HG02678 (cell line): ENCODE results near the gene ANGPT4.

Experiments used
- ATAC-seq: cut with Tn5 transposase; IDR thresholded peaks from one replicate; pipeline ENCODE4 v1.9.1; 2021; ENCODE audit warnings: mild to moderate bottlenecking, moderate library complexity; ENCODE audit not compliant: unreplicated experiment

ANGPT4 gene

DNA sequence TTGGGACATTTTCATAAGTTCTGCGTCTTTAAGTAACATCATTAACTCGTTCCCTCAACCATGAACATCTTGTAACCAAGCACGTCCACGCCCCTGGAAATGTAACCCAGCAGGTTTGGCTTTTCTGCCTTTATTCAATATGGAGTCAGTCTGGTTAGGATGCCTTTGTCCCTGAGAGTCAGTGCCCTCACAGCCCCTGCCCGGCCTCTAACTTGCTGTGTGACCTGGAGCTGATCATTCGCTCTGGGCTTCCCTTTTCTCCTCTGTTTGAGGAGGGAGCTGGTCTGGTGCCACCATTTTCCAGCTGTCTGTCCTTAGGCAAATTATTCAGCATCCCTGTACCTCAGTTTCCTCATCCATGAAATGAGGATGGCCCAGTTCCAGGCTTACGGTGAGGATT lies 26.5 kb upstream of the ANGPT4 start:
- no peak for ATAC-seq

DNA sequence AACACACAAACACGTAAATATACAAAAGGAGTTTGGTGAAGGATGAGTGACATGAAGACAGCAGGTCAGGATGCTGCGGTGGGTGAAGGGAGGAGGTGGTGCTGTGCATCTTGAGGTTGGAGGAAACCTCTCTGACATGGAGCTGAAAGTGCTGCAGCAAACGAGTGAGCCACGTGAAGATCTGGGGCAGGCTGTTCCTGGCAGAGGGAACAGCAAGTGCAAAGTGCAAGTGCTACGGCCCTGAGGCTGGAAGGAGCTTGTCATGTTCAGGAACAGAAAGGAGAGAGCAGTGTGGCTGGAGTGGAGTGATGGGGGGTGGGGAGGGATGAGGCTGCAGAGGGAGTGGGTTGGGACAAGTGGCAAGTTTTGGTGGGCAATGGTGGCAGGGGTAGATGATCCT lies 24.8 kb upstream of the ANGPT4 start:
- no peak for ATAC-seq

DNA sequence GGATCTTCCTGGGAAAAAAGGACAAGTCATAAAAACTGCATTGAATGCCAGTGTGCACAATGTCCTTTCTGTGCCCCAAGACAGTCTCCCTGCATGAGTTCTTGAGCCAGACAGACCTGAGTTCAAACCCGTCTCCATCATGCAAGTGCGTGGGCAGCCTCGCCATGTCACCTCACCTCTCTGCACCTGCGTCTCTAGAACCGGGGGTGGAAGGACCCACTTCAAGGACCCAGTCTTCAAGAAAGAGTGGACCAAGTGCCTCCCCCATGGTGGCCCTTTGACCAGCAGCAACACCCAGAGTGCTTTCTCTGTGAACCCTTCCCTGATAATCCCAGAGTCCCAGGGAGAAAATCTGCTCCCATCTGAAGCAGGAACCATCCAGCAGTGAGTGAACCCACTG lies 23.5 kb upstream of the ANGPT4 start:
- no peak for ATAC-seq

DNA sequence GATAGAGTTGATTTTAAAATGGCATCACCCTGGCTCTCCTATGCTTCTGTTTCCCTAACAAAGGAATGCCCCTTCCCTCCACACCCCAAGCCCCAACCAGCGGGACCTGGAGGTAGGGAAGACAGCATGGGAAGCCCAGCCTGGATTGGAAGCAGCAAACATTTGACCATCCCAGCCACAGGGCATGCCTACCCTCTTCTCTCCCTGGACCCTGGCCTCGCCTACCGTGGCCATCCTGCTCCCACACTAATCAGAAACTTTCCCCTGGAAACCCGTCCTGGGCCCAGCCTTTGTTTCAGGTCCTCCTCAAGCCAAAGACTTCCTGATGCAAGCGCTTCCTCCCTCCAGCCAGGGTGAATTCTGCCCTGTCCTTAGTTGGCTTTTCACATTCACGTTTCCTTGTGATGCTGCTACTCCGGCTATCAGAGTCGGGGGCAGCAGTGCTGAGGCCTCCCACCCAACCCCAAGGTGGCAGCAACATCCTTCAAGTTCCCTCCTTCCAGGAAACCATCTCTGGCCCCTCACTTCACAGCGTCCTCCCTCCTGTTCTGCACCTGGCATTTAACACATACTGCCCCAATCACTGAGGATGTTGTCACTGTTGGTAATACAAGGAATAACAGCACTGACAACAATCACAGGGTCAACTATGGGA lies 18.2 kb upstream of the ANGPT4 start:
- ATAC-seq = no peak

GRCh38 chr20:933029-933428 lies 16.9 kb upstream of the ANGPT4 start:
- ATAC-seq = no peak

DNA sequence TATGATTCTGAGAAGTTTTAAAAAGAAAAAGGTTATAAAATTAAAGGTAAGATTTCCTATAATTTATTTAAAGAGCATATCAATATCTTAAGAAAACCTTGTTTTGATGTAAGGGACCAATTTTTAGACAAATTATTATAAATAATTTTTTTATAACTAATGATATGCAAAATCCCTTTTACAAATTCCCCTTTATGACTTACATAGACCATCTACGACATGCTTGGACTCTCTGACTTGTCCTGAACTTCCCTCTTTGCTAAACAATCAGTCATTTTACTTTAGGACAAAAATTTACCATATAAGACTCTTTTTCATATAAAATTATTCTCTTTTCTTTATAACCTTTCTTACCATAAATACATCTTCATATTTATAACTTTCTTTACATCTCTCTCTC lies 15.3 kb upstream of the ANGPT4 start:
- ATAC-seq = no peak

DNA sequence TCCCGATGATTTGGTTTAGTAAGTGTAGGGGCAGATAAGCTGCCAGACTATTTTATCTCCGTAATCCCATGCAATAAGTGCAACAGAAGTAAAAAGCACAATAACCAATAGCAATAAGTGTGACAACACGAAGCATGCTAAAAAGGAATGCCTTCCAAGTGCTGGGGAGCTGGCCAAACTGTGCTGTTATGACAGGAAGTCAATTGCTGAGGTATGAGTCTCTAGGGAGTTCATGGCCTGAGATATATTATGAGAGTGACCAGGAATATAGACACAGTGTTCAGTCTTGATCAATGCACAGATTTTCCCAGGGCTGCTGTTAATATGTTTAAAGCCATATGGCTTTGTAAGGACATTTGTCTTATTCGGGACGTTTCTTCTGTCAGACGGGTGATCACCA lies 10.5 kb upstream of the ANGPT4 start:
- no peak for ATAC-seq

- ATAC-seq = no peak
Observed at GRCh38 chr20:925516-925915, 9.4 kb upstream of the ANGPT4 start.

GRCh38 chr20:924639-925038 lies 8.5 kb upstream of the ANGPT4 start:
- ATAC-seq = no peak

DNA sequence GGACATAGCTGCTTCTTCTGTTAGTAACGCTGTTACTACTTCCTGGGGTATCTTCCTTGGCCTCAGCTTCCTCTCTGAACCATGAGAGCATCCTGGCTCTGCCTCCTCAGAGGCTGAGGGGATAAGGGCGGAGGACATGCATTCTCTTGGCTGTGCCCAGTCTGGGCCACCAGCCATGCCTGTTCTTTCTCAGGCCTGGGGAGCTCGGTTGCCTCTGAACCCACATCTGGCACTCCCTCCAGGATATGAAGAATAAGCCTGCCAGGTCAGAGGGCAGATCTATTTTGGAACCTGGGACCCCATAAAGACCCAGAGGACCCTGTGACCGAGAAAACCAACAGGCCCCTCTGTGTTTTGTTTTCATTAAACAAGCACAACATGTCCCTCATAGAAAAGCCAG lies 6.6 kb upstream of the ANGPT4 start:
- ATAC-seq = no peak

DNA sequence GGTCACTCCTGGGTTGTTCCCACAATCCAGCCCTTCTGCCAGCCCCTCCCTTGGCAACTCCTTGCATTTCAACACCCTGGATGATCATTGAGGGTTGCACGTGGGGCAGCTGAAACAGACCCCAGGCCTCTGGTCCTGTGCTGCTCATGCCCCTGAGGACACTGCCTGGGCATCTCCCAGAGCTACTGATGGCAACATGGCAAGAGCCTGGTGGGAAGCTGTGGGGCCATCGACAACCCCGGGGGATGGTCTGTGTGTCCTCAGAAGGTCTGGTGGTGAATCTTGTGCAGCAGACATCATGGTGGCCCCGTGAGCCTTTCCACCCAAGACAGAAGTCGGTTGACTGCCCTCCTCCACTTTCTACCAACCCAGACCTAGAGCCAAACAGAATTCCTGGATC lies 4.9 kb upstream of the ANGPT4 start:
- ATAC-seq = no peak

DNA sequence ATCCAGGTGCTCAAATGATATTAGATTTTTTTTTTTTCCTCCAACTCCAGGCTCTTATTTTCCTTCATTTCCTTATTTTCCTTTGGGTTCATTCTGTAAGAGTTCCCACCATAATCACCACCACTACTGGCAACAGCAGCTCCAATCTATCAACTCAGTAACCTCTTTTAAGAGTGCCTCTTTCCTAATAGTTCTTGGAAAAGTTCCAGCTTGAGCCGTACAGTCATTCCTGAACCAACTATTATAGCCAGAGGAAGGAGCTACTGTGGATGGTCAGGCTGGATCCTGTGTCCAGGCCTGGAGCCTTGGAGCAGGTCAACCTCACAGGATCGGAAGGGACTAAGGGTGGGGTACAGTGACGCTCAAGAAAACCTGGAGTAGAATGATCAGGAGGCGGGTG lies 4.2 kb upstream of the ANGPT4 start:
- no peak for ATAC-seq

GRCh38 chr20:919491-919916 lies 3.4 kb upstream of the ANGPT4 start:
- ATAC-seq = no peak

DNA sequence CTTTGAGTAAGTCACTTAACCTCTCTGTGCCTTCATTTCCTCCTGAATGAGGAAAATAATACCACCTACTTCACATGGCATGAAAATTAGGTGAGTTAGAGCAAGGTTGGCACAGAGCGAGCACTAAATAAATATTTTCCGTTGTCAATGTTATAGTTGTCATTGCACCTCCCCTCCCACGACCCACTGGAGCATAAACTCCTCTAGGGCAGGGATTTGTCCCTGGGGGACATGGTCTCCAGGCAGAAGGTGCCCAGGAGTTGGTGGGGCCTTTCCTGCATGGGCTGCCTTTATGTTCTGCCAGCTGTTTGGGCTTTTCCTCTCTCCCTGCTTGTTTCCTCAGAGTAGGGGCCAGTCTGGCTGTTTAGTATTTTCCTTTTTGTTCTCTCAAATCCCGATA lies 1.3 kb upstream of the ANGPT4 start:
- no peak for ATAC-seq

DNA sequence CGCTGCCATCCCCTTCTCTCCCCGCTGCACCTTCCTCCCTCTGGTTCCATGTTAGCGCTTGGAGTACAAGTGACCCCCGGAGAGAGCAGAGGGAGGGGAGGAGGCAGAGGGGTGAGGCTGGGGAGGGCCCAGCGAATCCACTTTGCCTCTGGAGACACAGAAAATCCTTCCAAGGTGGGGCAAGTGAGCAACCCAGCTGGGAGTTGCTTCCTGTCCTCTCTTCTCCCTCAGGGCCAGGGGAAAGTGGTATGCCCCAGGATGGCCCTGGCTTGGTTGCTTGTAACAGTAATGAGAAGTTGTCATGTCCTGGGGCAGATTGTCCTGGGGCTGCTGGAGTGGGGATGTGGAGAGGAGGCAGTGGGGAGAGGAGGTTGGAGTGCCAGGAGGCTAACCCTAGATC lies 691 bp upstream of the ANGPT4 start:
- ATAC-seq = no peak

- ATAC-seq = no peak
Observed at GRCh38 chr20:914727-915498, 1.2 kb downstream of the ANGPT4 start.

- no peak for ATAC-seq
Observed at GRCh38 chr20:913306-913849, 2.8 kb downstream of the ANGPT4 start.

GRCh38 chr20:911882-912600 lies 4.1 kb downstream of the ANGPT4 start:
- ATAC-seq = no peak

DNA sequence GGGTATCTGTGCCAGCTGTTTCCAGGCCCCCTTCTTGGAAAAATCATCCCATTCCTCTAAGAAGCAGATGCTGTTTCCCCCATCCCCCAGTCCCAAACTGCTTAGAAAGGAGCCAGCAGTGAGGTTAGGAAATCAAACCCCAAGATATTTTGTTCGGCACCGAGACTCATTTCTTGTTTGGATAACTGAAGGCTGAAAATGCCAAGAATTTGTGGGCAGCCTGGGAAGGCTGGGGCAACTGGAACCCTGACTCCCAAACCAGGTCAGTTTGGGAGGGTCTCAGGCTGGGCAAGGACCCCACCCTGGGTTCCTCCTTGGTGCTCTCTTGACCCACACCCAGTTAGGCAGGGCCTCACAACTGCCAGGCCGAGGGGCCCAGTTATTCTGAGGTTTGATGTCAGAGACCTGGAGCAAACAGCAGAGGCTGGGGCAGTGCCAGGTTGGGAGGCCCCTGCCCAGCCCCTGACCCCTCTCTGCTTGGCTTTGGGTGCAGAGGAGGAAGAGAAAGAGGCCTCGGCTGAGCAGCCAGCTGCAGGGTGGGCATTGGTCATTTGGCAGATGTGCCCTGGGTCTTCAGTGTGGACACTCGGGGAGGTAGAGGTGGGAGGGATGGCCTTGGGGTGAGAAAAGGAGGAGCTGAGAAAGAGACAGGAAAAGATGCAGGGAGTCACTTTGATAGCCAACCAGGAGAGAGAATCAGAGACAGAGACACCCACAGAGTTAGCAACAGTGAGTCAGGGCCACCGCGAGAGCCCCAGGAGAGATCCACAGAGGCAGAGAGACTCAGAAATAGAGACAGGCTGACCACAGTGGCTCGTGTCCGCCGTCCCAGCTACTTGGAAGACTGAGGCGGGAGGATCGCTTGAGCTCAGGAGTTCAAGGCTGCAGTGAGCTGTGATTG lies 5.0 kb downstream of the ANGPT4 start:
- ATAC-seq = no peak

DNA sequence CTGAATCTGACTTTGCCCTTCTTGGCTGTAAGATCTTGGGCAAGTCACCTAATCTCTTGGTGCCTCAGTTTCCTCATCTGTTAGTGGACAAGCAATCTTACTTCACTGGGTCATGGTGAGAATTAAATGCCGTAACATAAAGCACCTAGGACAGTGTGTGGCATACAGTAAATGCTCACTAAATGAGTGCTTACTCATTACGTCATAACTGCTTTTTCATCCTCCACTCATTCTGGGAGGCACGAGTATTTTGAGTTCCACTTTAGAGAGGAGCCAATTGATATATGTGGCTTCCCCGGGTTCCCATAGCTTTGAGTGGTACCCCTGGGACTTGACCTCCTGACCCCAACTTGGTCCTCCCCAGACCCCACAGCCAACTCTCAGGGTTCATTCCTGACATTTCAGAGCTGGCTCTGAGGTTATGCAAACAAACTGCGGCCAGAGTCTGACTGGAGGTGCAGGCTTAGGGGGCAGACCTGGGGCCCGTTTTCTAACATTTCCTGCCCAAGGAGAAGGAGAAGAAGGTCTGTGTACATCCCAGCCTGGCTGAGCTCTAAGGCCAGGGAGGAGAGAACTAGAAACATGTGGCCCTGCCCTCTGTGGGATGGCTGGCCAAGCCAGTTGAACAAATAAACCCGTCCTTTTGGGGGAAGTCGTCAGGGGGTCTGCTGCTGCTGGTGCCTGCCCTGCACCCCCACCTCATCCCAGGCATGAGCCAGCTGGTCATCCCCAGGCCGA lies 5.8 kb downstream of the ANGPT4 start:
- ATAC-seq = no peak
